Liver (tissue), 9 donors: ENCODE measurements around the gene HAPLN1. TPM values are rescaled to one million over a fixed set of nuclear protein-coding genes. Genes with fewer than 3 reads are reported as not detected.

ENCODE experiments used
- DNase-seq: peaks from one replicate; pipeline ENCODE4 v3.0.0-alpha.2; 2017; ENCODE audit warnings: low spot score
- H3K27ac ChIP-seq, 2 donors: one replicate each; pipeline ENCODE4 v1.7.0; 2013; ENCODE audit warnings: inconsistent platforms in 2 of 2, low read length in 2 of 2, control low read depth in 1 of 2, low read depth in 1 of 2, mild to moderate bottlenecking in 1 of 2
- H3K27me3 ChIP-seq, 4 donors: one replicate each; pipeline versions ENCODE4 v1.6.1 to v1.7.0; 2013; ENCODE audit warnings: low read length in 3 of 4, inconsistent platforms in 1 of 4, mild to moderate bottlenecking in 1 of 4, moderate library complexity in 1 of 4; ENCODE audit not compliant: control insufficient read depth in 4 of 4, insufficient read depth in 4 of 4
- H3K36me3 ChIP-seq, 4 donors: one replicate each; pipeline versions ENCODE4 v1.6.1 to v1.7.0; 2013; ENCODE audit warnings: low read length in 3 of 4, mild to moderate bottlenecking in 3 of 4, low read depth in 1 of 4, moderate library complexity in 1 of 4; ENCODE audit not compliant: control insufficient read depth in 4 of 4, insufficient read depth in 3 of 4
- H3K4me1 ChIP-seq, 4 donors: one replicate each; pipeline versions ENCODE4 v1.6.1 to v1.7.0; 2013; ENCODE audit warnings: low read length in 3 of 4, mild to moderate bottlenecking in 3 of 4, moderate library complexity in 1 of 4; ENCODE audit not compliant: control insufficient read depth in 4 of 4, insufficient read depth in 4 of 4
- H3K4me3 ChIP-seq, 3 donors: one replicate each; pipeline versions ENCODE4 v1.6.1 to v1.7.0; 2013; ENCODE audit warnings: low read length in 3 of 3, control low read depth in 1 of 3, low read depth in 1 of 3, mild to moderate bottlenecking in 1 of 3
- H3K9ac ChIP-seq, 2 donors: one replicate each; pipeline ENCODE4 v1.7.0; 2013; ENCODE audit warnings: low read length in 2 of 2, mild to moderate bottlenecking in 2 of 2, moderate library complexity in 2 of 2, control low read depth in 1 of 2, low read depth in 1 of 2
- H3K9me3 ChIP-seq, 4 donors: one replicate each; pipeline versions ENCODE4 v1.6.1 to v1.7.0; 2013; ENCODE audit warnings: low read length in 3 of 4; ENCODE audit not compliant: control insufficient read depth in 4 of 4
- ATF3 ChIP-seq: IDR thresholded peaks from 2 replicates; pipeline ENCODE4 v1.6.1; 2016; ENCODE audit warnings: antibody characterized with exemption
- CTCF ChIP-seq: fragments of 150-350 bp; IDR thresholded peaks from 2 replicates; pipeline ENCODE4 v1.5.1; 2017; ENCODE audit warnings: improper control_type of control experiment, low read depth, low read length; ENCODE audit not compliant: missing input control
- FOXA2 ChIP-seq: IDR thresholded peaks from 2 replicates; pipeline ENCODE4 v1.6.1; 2016; ENCODE audit warnings: antibody characterized with exemption
- GABPA ChIP-seq, 2 donors: IDR thresholded peaks in 1 of 2; conservative IDR thresholded peaks in 1 of 2; 2 replicates each; pipeline ENCODE4 v1.6.1; 2016; ENCODE audit warnings: antibody characterized with exemption in 2 of 2, mild to moderate bottlenecking in 1 of 2, moderate library complexity in 1 of 2
- HNF4A ChIP-seq, 2 donors: conservative IDR thresholded peaks; 2 replicates each; pipeline ENCODE4 v1.6.1; 2016; ENCODE audit warnings: antibody characterized with exemption in 2 of 2, mild to moderate bottlenecking in 2 of 2
- HNF4G ChIP-seq: IDR thresholded peaks from 2 replicates; pipeline ENCODE4 v1.6.1; 2016; ENCODE audit warnings: antibody characterized with exemption
- JUND ChIP-seq, 2 donors: IDR thresholded peaks; 2 replicates each; pipeline ENCODE4 v1.6.1; 2016; ENCODE audit warnings: antibody characterized with exemption in 2 of 2
- MAX ChIP-seq: IDR thresholded peaks from 2 replicates; pipeline ENCODE4 v1.6.1; 2016; ENCODE audit warnings: antibody characterized with exemption
- NR2F2 ChIP-seq: IDR thresholded peaks from 2 replicates; pipeline ENCODE4 v1.6.1; 2016; ENCODE audit warnings: antibody characterized with exemption
- RAD21 ChIP-seq, 2 donors: IDR thresholded peaks; 2 replicates each; pipeline ENCODE4 v1.6.1; 2016; ENCODE audit warnings: antibody characterized with exemption in 2 of 2, mild to moderate bottlenecking in 2 of 2
- REST ChIP-seq: IDR thresholded peaks from 2 replicates; pipeline ENCODE4 v1.6.1; 2016; ENCODE audit warnings: antibody characterized with exemption, mild to moderate bottlenecking
- RXRA ChIP-seq, 2 donors: IDR thresholded peaks; 2 replicates each; pipeline ENCODE4 v1.6.1; 2017 to 2018; ENCODE audit warnings: antibody characterized with exemption in 2 of 2, mild to moderate bottlenecking in 1 of 2
- SP1 ChIP-seq: IDR thresholded peaks from 2 replicates; pipeline ENCODE4 v1.6.1; 2018; ENCODE audit warnings: antibody characterized with exemption, mild to moderate bottlenecking
- TAF1 ChIP-seq: conservative IDR thresholded peaks from 2 replicates; pipeline ENCODE4 v1.6.1; 2016; ENCODE audit warnings: antibody characterized with exemption, mild to moderate bottlenecking
- YY1 ChIP-seq: IDR thresholded peaks from 2 replicates; pipeline ENCODE4 v1.6.1; 2016; ENCODE audit warnings: antibody characterized with exemption, mild to moderate bottlenecking
- ZBTB33 ChIP-seq: IDR thresholded peaks from 2 replicates; pipeline ENCODE4 v1.6.1; 2016; ENCODE audit warnings: antibody characterized with exemption
- WGBS: extraction: QIAGEN DNeasy Blood & Tissue Kit; methylation state at CpG from one replicate; pipeline ENCODE4 v1.1.7; 2013; 5-methylcytosine and 5-hydroxymethylcytosine counted together
- polyA plus RNA-seq, 2 donors: library from polyadenylated mRNA; stranded (reverse) in 1 of 2; unstranded in 1 of 2; fragments of 200-250 nt in 1 of 2; fragments of >200 nt in 1 of 2; fragmentation: Nextera tagmentation in 1 of 2; extraction: Ambion mirVana in 1 of 2; gene quantifications; one replicate each; pipeline versions ENCODE4 v1.2.1 to v1.2.3, GENCODE V29; 2013 to 2015
- total RNA-seq, 2 donors: library from RNA; depleted of rRNA; stranded (reverse); fragments of >200 nt; gene quantifications; one replicate each; pipeline ENCODE4 v1.2.3, GENCODE V29; 2014
- donor health status: healthy.
- donor health status: healthy.
- donor health status: healthy.
- donor health status: healthy.
- donor health status: healthy.

The HAPLN1 gene
- total and polyA plus RNA-seq, 4 donors: 0.07 to 1.3 TPM; not detected in 2

GRCh38 chr5:83641946-83642345 lies 78.7 kb downstream of the HAPLN1 start:
- no peaks in the 10 kb centered on the region for H3K9me3 ChIP-seq
- TF ChIP-seq MAX (no peak), REST (no peak), RXRA (IDR thresholded peaks at IDR 0.05) (no peak), HNF4G (no peak), CTCF (no peak), YY1 (no peak), FOXA2 (no peak), JUND (IDR thresholded peaks at IDR 0.05) (no peak), RAD21 (IDR thresholded peaks at IDR 0.05) (no peak), HNF4A (conservative IDR thresholded peaks at IDR 0.05) (no peak), GABPA (IDR thresholded peaks at IDR 0.05 in 1 of 2, conservative IDR thresholded peaks at IDR 0.05 in 1 of 2) (no peak), NR2F2 (no peak), SP1 (no peak), TAF1 (no peak), ZBTB33 (no peak), ATF3 (no peak)
- 92% methylated on average over 3 of the region's 3 CpGs for WGBS

GRCh38 chr5:83639911-83640310 lies 80.7 kb downstream of the HAPLN1 start:
- H3K4me1 ChIP-seq: no peaks in the 10 kb centered on the region
- DNase-seq: no peak
- H3K27me3 ChIP-seq: no peaks in the 10 kb centered on the region
- H3K27ac ChIP-seq: no peak overlapping the region
- no peak for TF ChIP-seq CTCF
- no peak for TF ChIP-seq ZBTB33
- TF ChIP-seq RXRA (IDR thresholded peaks at IDR 0.05): no peak
- no peak for TF ChIP-seq JUND (IDR thresholded peaks at IDR 0.05)
- no peak overlapping the region for H3K9ac ChIP-seq
- no peaks in the 10 kb centered on the region for H3K36me3 ChIP-seq
- H3K4me3 ChIP-seq: no peak overlapping the region
- H3K9me3 ChIP-seq: no peaks in the 10 kb centered on the region
- WGBS: 96% methylated on average over 1 of the region's 1 CpG

More at GRCh38 chr5:83641946-83642345, 78.7 kb downstream of the HAPLN1 start:
- H3K4me1 ChIP-seq: no peaks in the 10 kb centered on the region
- H3K36me3 ChIP-seq: no peaks in the 10 kb centered on the region
- no peak overlapping the region for H3K9ac ChIP-seq
- no peak overlapping the region for H3K4me3 ChIP-seq
- no peak for DNase-seq
- no peak overlapping the region for H3K27ac ChIP-seq
- H3K27me3 ChIP-seq: no peaks in the 10 kb centered on the region
